ENCODE results near the gene STRIT1. TPM values are rescaled to one million over a fixed set of nuclear protein-coding genes. Genes with fewer than 3 reads are reported as not detected.

Gene STRIT1
- not detected in 2 replicates for total RNA-seq
- long read RNA-seq, result 0 reads

- no peak for DNase-seq (ENCODE audit: low spot score, unreplicated experiment)
- H3K9me3 Mint-ChIP-seq (ENCODE audit: low read depth), result peaks cover 14% of the 10 kb centered on the region
- H3K4me3 Mint-ChIP-seq (ENCODE audit: low read depth), result no peak within 1 kb of the TSS
- H3K27ac Mint-ChIP-seq, result no peak within 1 kb of the TSS
- no peaks in the 10 kb centered on the region for H3K27me3 Mint-ChIP-seq
- H3K4me1 Mint-ChIP-seq (ENCODE audit: low read depth), result peaks cover 1% of the 10 kb centered on the region
- no peaks in the 10 kb centered on the region for H3K36me3 Mint-ChIP-seq (ENCODE audit: insufficient read depth)
- no peak for TF ChIP-seq CTCF (IDR thresholded peaks at IDR 0.05; ENCODE audit: unreplicated experiment)
Measured at GRCh38 chr3:155293516-155293915, at the start of gene STRIT1. TSS of gene STRIT1 (minus strand) at chr3:155293683.

- H3K27me3 Mint-ChIP-seq, result no peaks in the 10 kb centered on the region
- H3K36me3 Mint-ChIP-seq (ENCODE audit: insufficient read depth), result no peaks in the 10 kb centered on the region
- no peak for DNase-seq (ENCODE audit: low spot score, unreplicated experiment)
- peaks cover 7% of the 10 kb centered on the region for H3K4me1 Mint-ChIP-seq (ENCODE audit: low read depth)
- H3K4me3 Mint-ChIP-seq (ENCODE audit: low read depth), result no peak overlapping the region
- no peaks in the 10 kb centered on the region for H3K9me3 Mint-ChIP-seq (ENCODE audit: low read depth)
- no peak for TF ChIP-seq CTCF (IDR thresholded peaks at IDR 0.05; ENCODE audit: unreplicated experiment)
- no peak overlapping the region for H3K27ac Mint-ChIP-seq
Measured at GRCh38 chr3:155342344-155342743, 48.9 kb upstream of the STRIT1 start.

GRCh38 chr3:155339052-155339451, 45.6 kb upstream of the STRIT1 start:
- Mint-ChIP-seq H3K9me3 (ENCODE audit: low read depth) (no peaks in the 10 kb centered on the region), H3K4me3 (ENCODE audit: low read depth) (no peak overlapping the region), H3K27me3 (no peaks in the 10 kb centered on the region), H3K4me1 (ENCODE audit: low read depth) (peaks cover 7% of the 10 kb centered on the region), H3K36me3 (ENCODE audit: insufficient read depth) (no peaks in the 10 kb centered on the region), H3K27ac (no peak overlapping the region)
- DNase-seq (ENCODE audit: low spot score, unreplicated experiment), result no peak
- no peak for TF ChIP-seq CTCF (IDR thresholded peaks at IDR 0.05; ENCODE audit: unreplicated experiment)

- no peaks in the 10 kb centered on the region for H3K9me3 Mint-ChIP-seq (ENCODE audit: low read depth)
- no peak overlapping the region for H3K27ac Mint-ChIP-seq
- DNase-seq (ENCODE audit: low spot score, unreplicated experiment), result no peak
- no peaks in the 10 kb centered on the region for H3K4me1 Mint-ChIP-seq (ENCODE audit: low read depth)
- H3K36me3 Mint-ChIP-seq (ENCODE audit: insufficient read depth), result no peaks in the 10 kb centered on the region
- no peaks in the 10 kb centered on the region for H3K27me3 Mint-ChIP-seq
- H3K4me3 Mint-ChIP-seq (ENCODE audit: low read depth), result no peak overlapping the region
- TF ChIP-seq CTCF (IDR thresholded peaks at IDR 0.05; ENCODE audit: unreplicated experiment), result no peak
Measured at GRCh38 chr3:155335724-155336354, 42.4 kb upstream of the STRIT1 start.

GRCh38 chr3:155334914-155335723, 41.6 kb upstream of the STRIT1 start:
- H3K4me3 Mint-ChIP-seq (ENCODE audit: low read depth), result no peak overlapping the region
- no peaks in the 10 kb centered on the region for H3K27me3 Mint-ChIP-seq
- no peaks in the 10 kb centered on the region for H3K4me1 Mint-ChIP-seq (ENCODE audit: low read depth)
- no peak for TF ChIP-seq CTCF (IDR thresholded peaks at IDR 0.05; ENCODE audit: unreplicated experiment)
- H3K27ac Mint-ChIP-seq, result no peak overlapping the region
- no peak for DNase-seq (ENCODE audit: low spot score, unreplicated experiment)
- no peaks in the 10 kb centered on the region for H3K36me3 Mint-ChIP-seq (ENCODE audit: insufficient read depth)
- H3K9me3 Mint-ChIP-seq (ENCODE audit: low read depth), result no peaks in the 10 kb centered on the region
